NOMO-1 treated with DMSO at 0.1 percent for 48 hours (cell line): ENCODE data around the gene STXBP3.

Experiments
- DNase-seq: peaks from one replicate; lab custom pipeline; 2025; ENCODE audit not compliant: unreplicated experiment; lab: John Stamatoyannopoulos, UW

STXBP3 gene

DNA sequence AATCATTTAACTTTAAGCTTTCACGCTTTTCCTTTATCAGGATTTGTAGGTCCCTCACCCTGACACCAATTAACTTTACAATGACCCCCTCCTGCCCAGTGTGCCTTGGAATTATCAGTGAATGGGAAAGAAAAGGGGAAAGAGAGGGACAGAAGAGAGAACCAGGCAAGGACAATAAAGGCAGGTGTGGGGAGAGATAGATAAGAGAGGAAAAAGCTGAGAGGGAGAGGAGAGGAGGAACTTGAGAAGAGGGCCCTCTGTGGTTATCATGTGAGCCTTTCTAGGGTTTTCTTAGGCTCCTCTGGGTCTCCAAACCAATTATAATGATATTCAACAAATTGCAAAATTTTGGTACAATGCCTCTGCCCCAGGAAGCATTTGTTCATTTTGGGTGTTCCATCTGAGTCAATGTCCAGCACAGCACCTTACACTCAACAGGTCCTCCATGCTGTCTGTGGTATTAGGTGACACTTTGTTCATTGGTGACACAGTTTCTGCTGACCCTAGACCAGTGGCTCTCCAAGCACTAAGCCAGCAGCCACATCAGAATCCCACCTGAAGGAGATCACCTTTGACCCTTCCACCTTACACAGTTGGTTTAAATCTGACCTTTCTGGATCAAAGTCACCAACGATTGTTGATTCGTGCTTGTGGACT is 96.2 kb downstream of the STXBP3 start:
- no peak for DNase-seq

DNA sequence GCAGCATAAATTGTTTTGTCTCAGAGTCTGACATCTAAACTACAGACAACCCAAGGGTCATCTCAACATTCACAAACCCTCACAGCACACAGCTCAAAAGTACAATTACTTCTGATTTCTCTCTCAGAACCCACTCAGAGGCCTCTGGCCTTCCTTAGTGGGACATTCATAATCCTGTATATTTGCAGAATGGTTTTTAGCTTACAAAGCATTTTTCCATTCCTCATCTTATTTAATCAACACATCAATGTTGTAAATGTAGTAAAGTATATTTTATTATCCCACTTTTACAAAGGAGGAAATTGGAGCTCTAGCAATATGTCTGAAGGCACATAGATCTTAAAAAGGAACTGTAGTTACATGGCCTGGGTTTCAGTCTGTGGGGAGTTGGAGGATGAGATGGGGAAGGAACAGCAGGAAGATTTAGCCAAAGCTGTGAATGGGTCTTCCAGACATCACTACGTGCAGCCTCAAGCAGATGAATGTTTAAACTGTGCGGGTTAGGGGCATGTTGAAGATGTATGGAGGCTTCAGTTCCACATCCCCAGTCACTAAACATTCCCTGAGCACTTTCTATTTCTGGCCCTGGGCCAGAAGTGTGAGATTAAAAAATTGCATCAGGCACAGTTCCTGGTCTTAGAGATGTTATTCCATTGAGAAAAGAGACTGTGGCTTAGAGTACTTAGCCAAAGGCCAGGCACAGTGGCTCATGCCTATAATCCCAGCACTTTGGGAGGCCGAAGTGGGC is 97.1 kb downstream of the STXBP3 start:
- DNase-seq = no peak

DNA sequence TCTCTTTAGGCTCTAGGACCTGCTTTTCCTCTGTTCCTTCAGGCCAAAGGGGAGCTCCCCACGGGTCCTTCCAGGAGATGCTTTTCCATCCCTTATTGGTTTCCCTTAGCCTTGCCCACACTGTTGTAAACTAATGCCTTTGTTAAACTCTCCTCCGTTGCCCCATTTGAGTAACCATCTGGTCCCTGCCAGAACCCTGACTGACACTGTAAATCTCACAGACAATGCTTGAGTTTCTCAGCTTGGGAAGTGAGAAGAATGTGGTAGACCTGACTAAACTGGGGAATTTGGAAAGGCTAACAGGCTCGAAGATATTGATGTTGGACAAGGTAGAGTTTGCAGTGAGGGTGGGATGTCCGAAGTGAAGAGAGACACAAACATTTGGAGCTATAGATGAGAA is 99.0 kb downstream of the STXBP3 start:
- no peak for DNase-seq

DNA sequence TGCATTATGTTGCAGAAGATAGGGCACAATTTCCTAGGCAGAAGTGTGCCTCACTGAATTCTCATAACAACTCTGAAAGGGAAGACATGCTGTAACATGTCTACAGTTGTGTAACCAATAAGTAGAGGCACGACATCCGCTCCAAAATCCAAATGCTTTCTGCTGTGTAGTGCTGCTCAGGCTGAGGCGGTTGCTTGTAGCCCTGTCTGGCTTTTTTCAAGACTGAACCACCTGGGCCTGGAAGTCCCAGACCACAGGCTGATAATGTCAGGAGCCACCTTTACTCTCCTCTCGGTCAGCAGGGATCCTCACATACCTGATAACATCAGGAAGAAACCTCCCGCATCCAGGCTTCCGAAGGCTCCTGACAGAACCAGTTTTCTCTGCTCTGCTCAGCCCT is 99.5 kb downstream of the STXBP3 start:
- peak; percentile 56 for DNase-seq

DNA sequence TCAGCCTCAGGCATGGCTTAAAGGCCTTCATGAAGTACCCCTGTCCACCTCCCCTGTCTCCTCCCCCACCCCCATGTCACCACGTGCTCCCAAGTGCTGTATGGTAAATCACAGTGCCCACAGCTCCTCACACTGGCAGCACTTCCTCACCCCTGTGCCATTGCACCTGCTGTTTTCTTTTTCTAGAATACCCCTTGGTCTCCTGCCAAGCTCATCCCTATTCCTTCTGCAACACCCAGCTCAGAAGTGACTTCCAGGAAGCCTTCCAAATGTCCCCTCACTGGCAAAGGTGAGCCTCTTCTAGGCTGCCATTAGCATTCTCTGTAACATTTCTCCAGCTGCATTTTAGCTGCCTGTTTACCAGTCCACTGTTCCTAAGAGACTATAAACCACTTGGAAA is 101.0 kb downstream of the STXBP3 start:
- DNase-seq = no peak

DNA sequence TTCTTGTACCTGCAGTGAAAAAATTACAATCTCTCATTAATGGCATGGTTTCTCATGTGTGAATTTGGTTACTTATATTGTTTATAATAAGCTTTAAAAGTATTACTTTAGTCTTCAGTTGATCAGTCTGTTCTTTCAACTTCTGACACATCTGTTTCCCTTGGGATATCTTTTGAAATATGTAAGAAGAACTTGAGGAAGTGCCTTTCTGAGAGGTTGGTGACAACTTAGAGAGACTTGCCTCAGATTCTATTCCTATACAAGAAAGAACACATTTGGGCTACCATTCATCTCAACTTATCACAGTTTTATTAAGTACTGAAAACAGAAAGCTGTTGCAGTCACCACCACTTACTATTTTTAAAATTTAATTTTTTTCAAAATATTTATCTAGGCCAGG is 102.3 kb downstream of the STXBP3 start:
- no peak for DNase-seq

DNA sequence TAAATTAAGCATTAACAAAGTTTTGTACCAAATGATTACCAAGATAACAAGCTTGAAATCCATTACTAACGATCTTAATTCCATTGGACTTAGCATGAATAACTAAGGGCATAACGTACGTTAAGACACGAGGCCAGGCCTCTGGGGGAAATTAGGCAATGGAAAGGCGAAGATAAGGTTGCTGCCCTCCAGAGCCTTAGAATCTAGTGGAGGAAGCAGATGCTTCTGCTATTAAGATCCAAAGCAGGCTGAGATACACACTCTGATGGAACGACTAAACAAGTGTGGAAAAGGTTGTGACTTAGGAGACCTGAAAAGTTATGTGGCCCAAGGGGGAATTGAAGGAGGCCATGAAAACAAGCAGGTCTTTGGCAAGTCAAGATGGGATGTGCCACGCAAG is 104.5 kb downstream of the STXBP3 start:
- DNase-seq = no peak

DNA sequence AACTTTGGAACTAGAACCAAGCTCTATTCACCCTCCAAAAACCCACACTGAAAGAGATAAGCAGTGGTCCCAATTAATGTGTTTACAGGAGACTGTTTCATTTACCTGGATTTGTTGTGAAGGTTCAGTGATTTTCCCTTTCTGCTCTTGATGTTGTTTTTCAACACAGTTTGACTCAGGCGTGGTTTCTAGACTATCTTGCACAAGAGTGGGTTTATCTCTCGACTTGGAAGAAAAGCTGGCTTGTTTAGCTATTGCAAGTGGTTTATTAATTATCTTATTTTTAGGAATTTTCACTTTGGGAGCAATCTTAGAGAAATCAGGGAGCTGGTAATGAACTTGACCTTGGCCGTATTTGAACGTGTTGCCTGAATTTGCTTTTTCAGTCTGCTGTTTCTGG is 105.1 kb downstream of the STXBP3 start:
- DNase-seq = no peak

DNA sequence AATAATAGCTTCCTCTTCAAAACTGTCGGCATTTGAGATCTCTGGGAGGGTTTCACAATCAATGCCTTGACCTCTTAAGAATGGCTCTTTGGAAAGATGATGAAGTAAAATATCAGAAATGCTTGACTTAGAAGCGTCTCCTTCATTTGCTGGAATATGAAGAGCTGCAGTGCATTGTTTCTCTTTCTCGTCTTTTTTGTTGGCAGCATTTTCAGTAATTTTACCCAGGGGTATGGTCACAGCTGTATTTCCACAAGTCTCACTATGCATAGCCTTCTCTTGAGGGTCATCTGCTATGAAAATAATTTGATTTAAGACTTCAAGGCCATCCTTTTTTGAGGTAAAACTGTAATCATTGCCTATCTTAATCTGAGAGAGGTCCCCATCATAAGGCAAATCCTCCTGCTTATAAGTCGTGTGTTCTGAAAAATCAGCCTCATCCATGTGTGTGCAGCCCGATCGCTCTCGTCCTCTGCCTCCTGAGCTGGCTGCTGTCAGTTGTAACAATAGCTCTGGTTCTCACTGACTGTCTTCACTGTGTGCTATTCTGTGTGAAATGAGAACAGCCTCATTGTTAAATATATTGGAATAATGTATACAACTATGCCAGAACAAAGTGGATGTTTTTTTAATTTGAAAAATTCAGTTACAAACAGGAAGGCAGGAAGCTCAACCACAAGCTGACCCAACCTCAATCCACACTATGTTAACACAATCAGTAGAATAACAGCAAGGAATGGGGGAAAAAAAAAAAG is 105.9 kb downstream of the STXBP3 start:
- peak; percentile 37 for DNase-seq

DNA sequence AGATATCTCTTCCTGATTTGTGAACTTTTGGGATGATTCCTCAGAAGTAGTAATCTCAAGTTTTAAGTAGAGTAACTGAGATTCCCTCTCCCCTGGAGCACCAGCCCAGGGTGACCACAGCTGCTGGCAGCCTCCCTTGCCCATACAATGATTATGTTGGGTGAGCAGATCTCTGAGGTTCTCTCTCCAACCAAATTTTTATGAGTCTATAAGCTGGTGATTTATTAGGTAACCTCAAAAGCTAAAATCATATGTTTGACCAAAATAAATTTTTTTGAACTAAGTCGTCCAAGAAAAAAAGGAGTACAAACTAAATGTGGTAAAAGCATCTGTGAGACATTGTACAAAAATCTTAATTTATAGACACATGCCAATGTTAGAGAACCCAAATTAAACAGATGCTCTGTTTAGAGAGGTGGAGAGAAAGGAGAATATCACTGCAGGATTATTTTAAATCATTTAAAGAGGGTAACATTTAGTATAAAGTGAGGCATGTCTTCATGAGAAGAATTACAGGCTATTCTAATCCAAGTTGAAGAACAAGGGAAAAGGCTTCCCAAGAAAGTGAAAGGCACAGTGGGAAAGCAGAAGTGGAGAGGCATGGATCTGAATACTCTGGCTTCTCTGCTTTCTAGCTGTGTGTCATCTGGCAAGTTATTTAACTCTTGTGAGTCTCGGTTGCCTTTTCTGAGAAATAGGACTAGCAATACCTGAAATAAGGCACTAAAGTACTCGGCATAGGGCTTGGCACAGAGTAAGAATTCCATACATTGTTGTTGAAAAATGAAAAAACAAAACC is 107.9 kb downstream of the STXBP3 start:
- DNase-seq = no peak

DNA sequence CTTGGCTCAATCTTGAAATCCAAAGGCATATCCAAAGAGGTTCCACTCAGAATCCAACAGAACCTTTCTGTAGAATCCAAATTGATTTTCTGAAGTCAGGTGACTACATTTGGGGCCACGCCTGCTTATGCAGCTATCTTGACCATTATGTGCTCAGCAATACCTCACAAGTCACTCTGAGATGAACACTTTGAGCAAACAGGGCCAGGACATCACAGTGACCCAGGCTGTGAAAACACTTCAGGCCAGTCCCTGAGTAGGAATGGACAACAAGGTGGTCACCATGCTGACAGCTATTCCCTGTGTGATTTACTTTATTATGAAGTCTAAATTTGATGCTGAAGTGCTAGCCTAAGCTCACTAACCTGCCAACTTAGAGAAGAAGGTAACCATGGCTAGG is 110.5 kb downstream of the STXBP3 start, which contains the start of gene AKNAD1:
Gene AKNAD1 (minus strand): TSS at position 101 of the 400 bp plus-strand sequence. CDS start 4,430 bp downstream, outside the sequence.
- no peak for DNase-seq

DNA sequence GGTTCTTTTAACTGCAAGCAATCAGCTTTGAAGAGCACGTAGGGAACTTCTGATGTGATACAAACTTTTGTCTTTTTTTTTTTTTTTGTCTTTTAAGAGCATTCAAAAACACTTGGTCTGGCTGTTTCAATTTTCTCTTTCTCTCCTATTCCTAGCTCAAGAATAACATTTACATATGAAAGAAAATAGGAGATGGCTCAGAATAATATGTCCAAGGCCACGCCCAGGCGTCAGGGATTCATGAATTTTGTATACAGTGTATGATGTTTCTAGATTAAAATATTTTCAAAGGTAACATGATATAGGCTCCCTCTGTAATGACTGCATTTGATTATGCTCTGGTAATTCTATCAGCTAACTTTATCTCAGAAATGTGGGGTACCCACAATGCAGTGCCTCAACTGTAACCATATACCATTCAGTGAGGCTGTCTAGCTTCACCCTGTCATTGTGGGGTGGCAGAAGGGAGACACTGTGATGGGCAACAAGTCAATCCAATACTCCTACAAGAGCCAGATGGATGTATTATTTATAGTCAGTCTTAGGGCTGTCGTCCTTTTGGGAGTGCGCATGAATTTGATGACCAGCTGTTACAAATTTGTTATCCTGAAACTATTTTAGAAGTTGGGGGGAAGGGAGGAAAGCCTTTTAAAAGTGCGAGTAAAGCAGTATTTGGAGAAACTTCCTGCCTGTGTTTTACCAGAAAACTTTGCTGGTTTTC is 111.9 kb downstream of the STXBP3 start:
- DNase-seq = no peak
